Lower lobe of right lung (tissue), 2 donors: ENCODE measurements around the gene CCDC141. TPM values are rescaled to one million over a fixed set of nuclear protein-coding genes. Genes with fewer than 3 reads are reported as not detected.

ENCODE experiments used
- ATAC-seq, 2 donors: fragments of 200-7000 bp; cut with Tn5 transposase; one replicate each; pipeline ENCODE4 v1.9.1; 2020 to 2022; ENCODE audit warnings: mild to moderate bottlenecking in 2 of 2, moderate library complexity in 2 of 2
- DNase-seq: peaks from one replicate; pipeline ENCODE4 v3.0.0-alpha.2; 2020
- H3K27ac ChIP-seq: fragments of 200-600 bp; one replicate; pipeline ENCODE4 v1.8.0; 2022
- H3K27me3 ChIP-seq: fragments of 200-600 bp; one replicate; pipeline ENCODE4 v1.8.0; 2022; ENCODE audit warnings: low read depth
- H3K36me3 ChIP-seq: fragments of 200-600 bp; one replicate; pipeline ENCODE4 v1.8.0; 2022; ENCODE audit warnings: mild to moderate bottlenecking
- H3K4me1 ChIP-seq: fragments of 200-600 bp; one replicate; pipeline ENCODE4 v1.8.0; 2022
- H3K4me3 ChIP-seq: fragments of 200-600 bp; one replicate; pipeline ENCODE4 v1.8.0; 2022; ENCODE audit warnings: mild to moderate bottlenecking
- H3K9me3 ChIP-seq: fragments of 200-600 bp; one replicate; pipeline ENCODE4 v1.8.0; 2022
- CTCF ChIP-seq: fragments of 200-600 bp; IDR thresholded peaks from one replicate; pipeline ENCODE4 v1.8.0; 2022; ENCODE audit warnings: antibody characterized with exemption, mild to moderate bottlenecking
- intact Hi-C: fragments of 100-400 bp; cut with DNase I; formaldehyde crosslinking; loops from one replicate; pipeline ENCODE4 v1.11.0; 2022
- total RNA-seq: library from RNA; stranded (reverse); fragmentation: NEBNext Ultra II Directional; extraction: Animal tissue kit (Norgen Biotek cat#: 25700); gene quantifications from one replicate; pipeline ENCODE4 v1.2.1, GENCODE V29; 2021
- donor health status: DM: no; HTN: yes; CAD: no; lungs with severe emphysema.

CCDC141 gene
- total RNA-seq, 1 donor from 2014 or later: 40.5 TPM

DNA sequence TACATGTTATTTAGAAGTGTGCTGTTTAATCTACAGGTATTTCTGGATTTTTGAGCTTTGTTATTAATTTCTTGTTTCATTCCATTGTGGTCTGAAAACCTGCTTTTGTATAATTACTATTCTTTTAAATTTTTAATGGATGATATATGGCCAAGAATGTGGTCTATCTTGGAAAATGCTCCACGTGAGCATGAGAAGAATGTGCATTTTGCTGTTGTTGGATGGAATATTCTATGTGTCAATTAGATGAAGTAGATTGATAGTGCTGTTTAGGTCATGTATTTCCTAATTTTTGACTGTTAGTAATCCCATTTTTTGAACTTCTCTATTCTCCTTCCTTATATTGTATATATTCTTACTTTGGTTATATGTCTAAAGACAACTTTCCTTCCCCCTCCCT lies 222.8 kb downstream of the CCDC141 start:
- H3K27ac ChIP-seq: no peak overlapping the region
- TF ChIP-seq CTCF: no peak
- H3K36me3 ChIP-seq: peaks cover 6% of the 10 kb centered on the region
- ATAC-seq (no peak), DNase-seq (no peak)
- intact Hi-C loops: no loop called here
- no peak overlapping the region for H3K4me3 ChIP-seq
- no peaks in the 10 kb centered on the region for H3K9me3 ChIP-seq
- no peaks in the 10 kb centered on the region for H3K27me3 ChIP-seq
- peaks cover 4% of the 10 kb centered on the region for H3K4me1 ChIP-seq

GRCh38 chr2:178825183-178825582 lies 224.8 kb downstream of the CCDC141 start:
- intact Hi-C loops: no loop called here
- no peak for ATAC-seq
- no peak for DNase-seq
- peaks cover 4% of the 10 kb centered on the region for H3K4me1 ChIP-seq
- H3K27me3 ChIP-seq: no peaks in the 10 kb centered on the region
- TF ChIP-seq CTCF: no peak
- H3K27ac ChIP-seq: no peak overlapping the region
- H3K36me3 ChIP-seq: peaks cover 6% of the 10 kb centered on the region
- no peaks in the 10 kb centered on the region for H3K9me3 ChIP-seq
- H3K4me3 ChIP-seq: no peak overlapping the region

GRCh38 chr2:178824181-178824580 lies 225.8 kb downstream of the CCDC141 start:
- TF ChIP-seq CTCF: no peak
- Histone ChIP-seq H3K4me3 (no peak overlapping the region), H3K4me1 (no peaks in the 10 kb centered on the region), H3K9me3 (no peaks in the 10 kb centered on the region), H3K36me3 (peaks cover 2% of the 10 kb centered on the region), H3K27ac (no peak overlapping the region), H3K27me3 (no peaks in the 10 kb centered on the region)
- intact Hi-C loops: no loop called here
- ATAC-seq (no peak), DNase-seq (no peak)

DNA sequence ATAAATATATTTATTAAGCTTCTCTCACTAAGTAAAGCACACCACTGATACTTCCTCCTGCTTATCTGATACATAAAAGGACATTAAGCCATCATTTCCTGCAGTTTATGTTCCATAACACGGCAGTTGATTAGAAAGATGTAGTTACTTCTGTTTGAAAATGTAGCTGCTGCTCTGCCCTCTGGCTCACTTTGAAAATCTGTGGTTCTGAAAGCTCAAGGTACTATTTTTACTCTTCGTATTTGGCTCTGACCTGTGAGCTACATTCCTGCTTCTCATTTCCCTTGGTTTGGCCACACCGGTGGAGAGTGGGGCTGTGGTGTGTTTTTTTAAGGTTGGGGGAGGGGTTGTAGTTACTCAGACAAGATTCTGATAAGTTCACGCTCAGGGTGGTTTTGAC lies 229.9 kb downstream of the CCDC141 start:
- no peak overlapping the region for H3K4me3 ChIP-seq
- DNase-seq (no peak), ATAC-seq (no peak)
- H3K27me3 ChIP-seq: no peaks in the 10 kb centered on the region
- intact Hi-C loops: no loop called here
- no peak overlapping the region for H3K27ac ChIP-seq
- no peak for TF ChIP-seq CTCF
- no peaks in the 10 kb centered on the region for H3K9me3 ChIP-seq
- H3K4me1 ChIP-seq: no peaks in the 10 kb centered on the region
- no peaks in the 10 kb centered on the region for H3K36me3 ChIP-seq

DNA sequence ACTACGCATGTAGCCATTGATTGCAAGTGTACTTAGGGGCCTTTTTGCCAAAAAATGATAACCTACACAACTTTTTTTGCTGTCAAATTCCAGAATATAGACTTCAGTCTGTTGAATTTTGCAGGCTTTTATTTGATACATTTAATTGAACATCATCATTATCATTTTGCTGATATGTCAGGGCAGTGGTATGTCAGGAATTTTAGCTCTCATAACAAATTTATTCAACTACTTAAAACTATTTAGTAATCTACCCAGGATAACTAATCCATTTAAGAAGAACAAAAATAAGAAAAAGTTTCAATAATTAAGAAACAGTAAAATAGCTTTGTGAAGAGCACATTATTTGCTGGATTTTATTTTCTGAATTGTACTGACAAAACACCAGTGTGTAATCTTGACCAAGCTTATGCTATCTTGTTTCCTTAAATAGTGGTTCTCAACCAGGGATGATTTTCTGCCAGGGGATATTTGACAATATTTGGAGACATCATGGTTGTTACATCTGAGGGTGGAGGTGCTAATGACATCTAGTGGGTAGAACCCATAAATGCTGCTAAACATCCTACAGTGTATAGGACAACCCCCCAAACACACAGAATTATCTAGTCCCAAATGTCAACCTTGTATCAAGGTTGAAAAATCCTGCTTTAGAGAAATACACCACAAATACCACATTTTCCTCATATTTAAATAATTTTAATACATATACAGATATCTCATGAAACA lies 230.6 kb downstream of the CCDC141 start:
- no peaks in the 10 kb centered on the region for H3K36me3 ChIP-seq
- ATAC-seq (no peak), DNase-seq (no peak)
- TF ChIP-seq CTCF: no peak
- no peaks in the 10 kb centered on the region for H3K27me3 ChIP-seq
- no peaks in the 10 kb centered on the region for H3K9me3 ChIP-seq
- no peak overlapping the region for H3K27ac ChIP-seq
- no peaks in the 10 kb centered on the region for H3K4me1 ChIP-seq
- intact Hi-C loops: no loop called here
- no peak overlapping the region for H3K4me3 ChIP-seq
